GM21717 (cell line): ENCODE data around the gene ZNF486.
A peak's percentile ranks its signal among the peaks of the same experiment; 100 is the strongest.
"Not testable (repeated sequence)": the region's sequence is repeated elsewhere in the genome, so short reads cannot be mapped to it uniquely, and the experiment has no call there.

Experiments
- ATAC-seq: cut with Tn5 transposase; IDR thresholded peaks from one replicate; pipeline ENCODE4 v1.9.1; 2021; ENCODE audit warnings: mild to moderate bottlenecking, moderate library complexity; ENCODE audit not compliant: unreplicated experiment

ZNF486 gene

GRCh38 chr19:20167020-20167644 is at the start of gene ZNF486:
ZNF486 (plus strand) TSS chr19:20167214; CDS start chr19:20167331, 117 bp downstream.
- peak; percentile 85 for ATAC-seq

DNA sequence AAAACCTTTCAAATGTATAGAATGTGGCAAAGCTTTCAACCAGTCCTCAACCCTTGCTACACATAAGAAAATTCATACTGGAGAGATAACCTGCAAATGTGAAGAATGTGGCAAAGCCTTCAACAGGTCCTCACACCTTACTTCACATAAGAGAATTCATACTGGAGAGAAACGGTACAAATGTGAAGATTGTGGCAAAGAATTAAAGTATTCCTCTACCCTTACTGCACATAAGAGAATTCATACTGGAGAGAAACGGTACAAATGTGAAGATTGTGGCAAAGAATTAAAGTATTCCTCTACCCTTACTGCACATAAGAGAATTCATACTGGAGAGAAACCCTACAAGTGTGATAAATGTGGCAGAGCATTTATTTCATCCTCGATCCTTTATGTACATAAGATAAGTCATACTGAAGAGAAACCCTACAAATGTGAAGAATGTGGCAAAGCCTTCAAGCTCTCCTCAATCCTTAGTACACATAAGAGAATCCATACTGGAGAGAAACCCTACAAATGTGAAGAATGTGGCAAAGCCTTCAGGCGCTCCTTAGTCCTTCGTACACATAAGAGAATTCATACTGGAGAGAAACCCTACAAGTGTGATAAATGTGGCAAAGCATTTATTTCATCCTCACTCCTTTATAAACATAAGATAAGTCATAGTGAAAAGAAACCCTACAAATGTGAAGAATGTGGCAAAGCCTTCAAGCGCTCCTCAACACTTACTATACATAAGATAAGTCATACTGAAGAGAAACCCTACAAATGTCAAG is 48.8 kb upstream of the ZNF486 start:
- ATAC-seq = not testable (repeated sequence)

- ATAC-seq = no peak
These were observed 42.1 kb upstream of the ZNF486 start for GRCh38 chr19:20124879-20125278.

- ATAC-seq = not testable (repeated sequence)
These were observed 34.1 kb upstream of the ZNF486 start for GRCh38 chr19:20132933-20133332.

- ATAC-seq = not testable (repeated sequence)
These were observed 29.3 kb upstream of the ZNF486 start for GRCh38 chr19:20137714-20138113.

GRCh38 chr19:20151617-20152145 is 15.3 kb upstream of the ZNF486 start:
- ATAC-seq = no peak

- ATAC-seq = not testable (repeated sequence)
These were observed 14.5 kb upstream of the ZNF486 start for GRCh38 chr19:20152506-20152905.

DNA sequence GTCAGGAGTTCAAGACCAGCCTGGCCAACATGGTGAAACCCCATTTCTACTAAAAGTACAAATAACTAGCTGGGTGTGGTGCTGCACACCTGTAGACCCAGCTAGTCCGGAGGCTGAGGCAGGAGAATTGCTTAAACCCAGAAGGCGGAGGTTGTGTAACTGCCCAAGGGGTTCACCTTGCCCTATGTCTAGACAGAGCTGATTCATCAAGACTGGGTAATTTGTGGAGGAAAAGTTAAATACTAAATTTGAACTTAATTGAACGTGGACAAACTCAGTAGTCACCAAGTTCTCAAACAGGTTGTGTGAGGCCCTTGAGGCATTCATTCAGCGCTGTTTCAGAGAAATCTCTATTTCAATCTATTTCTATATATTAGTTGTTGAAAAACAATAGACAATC is 13.7 kb upstream of the ZNF486 start:
- ATAC-seq = no peak

DNA sequence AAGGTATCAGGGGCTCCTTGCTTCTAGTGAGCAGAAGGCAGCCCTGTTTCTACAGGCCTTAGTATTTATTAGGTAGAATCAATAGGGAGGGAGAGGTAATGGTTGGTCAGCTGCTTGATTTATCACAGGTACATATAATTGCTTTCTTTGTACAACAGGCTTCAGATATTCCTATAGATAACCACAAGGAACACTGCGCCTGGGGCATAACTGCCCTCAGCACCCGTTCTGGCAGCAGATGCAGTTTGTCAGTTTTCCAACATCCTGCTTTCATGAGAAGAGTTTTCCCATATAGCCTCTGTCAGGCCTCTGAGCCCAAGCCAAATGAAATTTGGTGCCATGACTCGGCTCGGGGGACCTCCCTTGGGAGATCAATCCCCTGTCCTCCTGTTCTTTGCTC is 12.4 kb upstream of the ZNF486 start:
- ATAC-seq = no peak

DNA sequence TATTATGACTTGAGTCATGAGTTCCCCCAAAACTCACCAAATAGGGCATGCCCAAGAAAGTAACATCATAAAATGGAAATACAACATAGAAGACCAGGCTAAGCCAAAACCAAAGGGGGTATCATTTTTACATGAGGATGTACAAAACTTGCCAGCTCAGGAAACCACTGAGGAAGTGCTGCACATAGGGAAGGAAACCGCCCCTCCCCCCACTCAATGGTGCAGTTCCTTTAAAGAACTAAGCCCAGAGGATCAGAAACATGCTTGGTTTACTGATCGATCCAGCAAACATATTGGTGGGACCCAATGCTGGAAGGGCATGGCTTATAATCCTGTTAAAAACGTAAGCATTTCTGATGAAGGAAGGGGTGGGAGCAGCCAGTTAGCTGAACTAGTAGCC is 4.2 kb upstream of the ZNF486 start:
- ATAC-seq = no peak

GRCh38 chr19:20164456-20164855 is 2.6 kb upstream of the ZNF486 start:
- no peak for ATAC-seq

DNA sequence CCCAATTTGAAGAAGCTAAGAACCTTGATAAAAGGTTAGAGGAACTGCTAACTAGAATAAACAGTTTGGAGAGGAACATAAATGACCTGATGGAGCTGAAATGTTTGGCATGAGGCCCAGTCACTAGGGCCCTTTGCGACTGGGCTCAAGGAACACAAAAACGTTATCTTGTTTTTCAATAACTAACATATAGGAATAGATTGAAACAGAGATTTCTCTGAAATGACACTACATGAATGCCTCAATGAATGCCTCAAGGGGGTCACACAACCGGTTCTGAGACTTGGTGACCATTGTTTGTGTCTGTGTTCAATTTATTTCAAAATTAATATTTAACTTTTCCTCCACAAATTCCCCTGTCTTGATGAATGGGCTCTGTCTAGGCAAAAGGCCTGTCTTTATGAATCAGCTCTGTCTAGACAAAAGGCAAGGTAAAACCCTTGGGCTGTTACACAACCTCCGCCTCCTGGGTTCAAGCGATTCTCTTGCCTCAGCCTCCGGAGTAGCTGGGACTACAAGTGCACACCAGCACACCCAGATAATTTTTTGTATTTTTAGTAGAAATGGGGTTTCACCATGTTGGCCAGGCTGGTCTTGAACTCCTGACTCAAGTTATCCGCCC is 932 bp upstream of the ZNF486 start:
- ATAC-seq = no peak

GRCh38 chr19:20167651-20168122 is 673 bp downstream of the ZNF486 start:
- ATAC-seq = no peak

- no peak for ATAC-seq
These were observed 4.3 kb downstream of the ZNF486 start for GRCh38 chr19:20171285-20171684.

GRCh38 chr19:20175848-20176247 is 8.8 kb downstream of the ZNF486 start:
- not testable (repeated sequence) for ATAC-seq

DNA sequence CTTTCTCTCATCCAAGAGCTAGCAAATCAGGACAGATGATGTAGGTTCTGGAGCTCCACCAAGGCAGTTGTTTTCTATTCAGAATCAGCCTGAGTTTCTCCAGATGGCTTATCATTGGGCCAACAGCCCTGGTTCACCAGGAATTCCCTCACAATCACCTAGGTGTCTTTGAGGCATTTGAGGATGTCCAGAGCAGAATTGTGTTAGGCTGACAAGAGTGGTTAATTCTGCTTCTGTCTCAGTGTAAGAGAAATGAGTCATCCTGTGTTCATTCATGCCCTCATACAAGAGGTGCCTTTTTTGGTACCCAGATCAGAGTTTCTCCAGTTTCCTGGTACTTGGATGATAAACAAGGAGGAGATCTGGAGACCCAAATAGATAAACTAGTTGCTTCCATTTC is 12.9 kb downstream of the ZNF486 start:
- not testable (repeated sequence) for ATAC-seq

GRCh38 chr19:20182222-20182785 is 15.3 kb downstream of the ZNF486 start:
- ATAC-seq = no peak

DNA sequence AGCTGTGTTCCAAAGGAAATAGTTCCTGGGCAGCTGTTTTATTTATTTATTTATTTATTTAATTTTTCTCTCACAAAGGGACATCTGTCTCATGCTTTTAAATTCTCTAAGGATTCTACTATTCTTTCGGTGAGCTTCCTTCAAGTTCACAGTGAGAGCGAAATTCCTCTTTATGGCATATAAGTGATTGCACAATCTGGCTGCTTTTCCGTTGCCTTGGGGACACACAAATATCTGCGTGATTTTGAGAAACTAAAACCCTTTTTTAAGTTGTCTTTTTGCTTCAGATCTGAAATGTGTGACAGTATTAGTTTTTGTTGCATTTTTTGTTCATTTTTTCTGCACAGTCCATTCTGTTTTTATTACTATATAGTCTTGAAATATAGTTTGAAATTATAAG is 19.2 kb downstream of the ZNF486 start:
- ATAC-seq = no peak

GRCh38 chr19:20197747-20198146 is 30.7 kb downstream of the ZNF486 start:
- ATAC-seq = no peak

DNA sequence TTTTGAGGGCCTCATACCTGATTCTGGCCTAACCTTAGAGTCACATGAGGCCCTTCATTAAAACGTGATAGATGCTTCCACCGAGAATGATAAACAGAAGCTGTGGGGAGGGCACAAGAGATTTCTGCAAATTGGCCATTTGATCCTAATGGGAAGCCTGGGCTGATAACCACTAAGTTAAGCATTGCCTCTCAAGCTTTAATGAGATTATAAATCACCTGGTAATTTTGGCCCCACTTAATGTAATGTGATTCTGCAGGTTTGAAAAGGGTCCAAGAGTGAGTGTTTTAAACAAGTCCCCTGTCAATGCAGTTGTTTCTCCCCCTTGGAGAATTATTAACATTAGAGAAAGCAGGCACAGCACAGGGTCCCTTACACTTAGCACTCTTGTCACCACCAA is 42.0 kb downstream of the ZNF486 start:
- no peak for ATAC-seq

DNA sequence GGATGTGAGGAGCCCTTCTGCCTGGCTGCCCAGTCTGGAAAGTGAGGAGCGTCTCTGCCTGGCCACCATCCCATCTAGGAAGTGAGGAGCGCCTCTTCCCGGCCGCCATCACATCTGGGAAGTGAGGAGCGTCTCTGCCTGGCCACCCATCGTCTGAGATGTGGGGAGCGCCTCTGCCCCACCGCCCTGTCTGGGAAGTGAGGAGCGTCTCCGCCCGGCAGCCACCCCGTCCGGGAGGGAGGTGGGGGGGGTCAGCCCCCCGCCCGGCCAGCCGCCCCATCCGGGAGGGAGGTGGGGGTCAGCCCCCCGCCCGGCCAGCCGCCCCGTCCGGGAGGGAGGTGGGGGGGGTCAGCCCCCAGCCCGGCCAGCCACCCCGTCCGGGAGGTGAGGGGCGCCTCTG is 47.4 kb downstream of the ZNF486 start:
- ATAC-seq = not testable (repeated sequence)
